Endothelial cell of umbilical vein (primary cell): ENCODE measurements around the gene MFSD1. TPM values are rescaled to one million over a fixed set of nuclear protein-coding genes. Genes with fewer than 3 reads are reported as not detected.

ENCODE experiments used
- BruUV-seq: library from RNA; stranded (reverse); fragments of 400-500 nt; replicated peaks from 2 replicates; lab custom pipeline; 2021; lab: Mats Ljungman, UMichigan
- CTCF ChIA-PET: fragments of 300-600, 350-600 bp; sonication (Branson Sonifier 250); formaldehyde crosslinking; loops from one replicate; lab custom pipeline; 2021; ENCODE audit warnings: antibody characterized with exemption, inconsistent platforms; lab: Charles Lee
- POLR2A ChIA-PET: fragments of 300-600, 350-600 bp; sonication (Branson Sonifier 250); formaldehyde crosslinking; loops from one replicate; lab custom pipeline; 2021; ENCODE audit warnings: antibody characterized with exemption, inconsistent platforms; lab: Charles Lee
- DNase-seq: peaks from one replicate; pipeline ENCODE4 v3.0.0-alpha.2; 2011; ENCODE audit warnings: low read depth, low spot score
- FAIRE-seq: peaks from 2 replicates; lab custom pipeline; 2011; peaks lifted over from hg19 to GRCh38; lab: Jason Lieb, UNC
- H2AFZ ChIP-seq: 2 replicates; pipeline ENCODE4 v1.6.0; 2012; ENCODE audit warnings: low read depth, low read length, control low read depth, inconsistent platforms
- H3K27ac ChIP-seq: 2 replicates; pipeline ENCODE4 v1.5.1; 2011; ENCODE audit warnings: low read depth, mild to moderate bottlenecking, control low read depth, low read length, moderate library complexity; ENCODE audit not compliant: insufficient read depth
- H3K27me3 ChIP-seq, 2 experiments: 2 replicates each; pipeline versions ENCODE4 v1.6.0 to v1.6.1; 2011; ENCODE audit warnings: low read length in 2 of 2, mixed read lengths in 1 of 2; ENCODE audit not compliant: control insufficient read depth in 2 of 2, insufficient read depth in 2 of 2
- H3K36me3 ChIP-seq, 2 experiments: 2 replicates in 1 of 2; 3 replicates in 1 of 2; pipeline ENCODE4 v1.5.1; 2011; ENCODE audit warnings: low read length in 2 of 2, mild to moderate bottlenecking in 1 of 2, moderate library complexity in 1 of 2; ENCODE audit not compliant: control insufficient read depth in 2 of 2, insufficient read depth in 2 of 2; ENCODE audit errors: extremely low read depth in 1 of 2
- H3K4me1 ChIP-seq: 3 replicates; pipeline ENCODE4 v1.5.1; 2011; ENCODE audit warnings: mild to moderate bottlenecking, low read length; ENCODE audit not compliant: control insufficient read depth, insufficient read depth; ENCODE audit errors: extremely low read depth
- H3K4me2 ChIP-seq: 2 replicates; pipeline ENCODE4 v1.6.1; 2011; ENCODE audit warnings: low read length, control low read depth, mixed read lengths; ENCODE audit not compliant: insufficient read depth
- H3K4me3 ChIP-seq, 3 experiments: fragments of 200-600 bp in 1 of 3; sonication (generic), shearing (Covaris generic) in 1 of 3; replicated peaks in 1 of 3; 2 replicates each; pipeline ENCODE4 v1.5.1; 2011 to 2016; ENCODE audit warnings: control low read depth in 3 of 3, low read length in 3 of 3, mild to moderate bottlenecking in 2 of 3, inconsistent platforms in 1 of 3, low read depth in 1 of 3, moderate library complexity in 1 of 3; ENCODE audit not compliant: insufficient read depth in 1 of 3
- H3K79me2 ChIP-seq: 2 replicates; pipeline ENCODE4 v1.6.0; 2012; ENCODE audit warnings: low read length, inconsistent platforms; ENCODE audit not compliant: control insufficient read depth, insufficient read depth
- H3K9ac ChIP-seq: replicated peaks from 2 replicates; pipeline ENCODE3; 2011; ENCODE audit warnings: low read length, control low read depth; ENCODE audit not compliant: insufficient read depth; ENCODE audit errors: extremely low read depth
- H3K9me1 ChIP-seq: replicated peaks from 3 replicates; pipeline ENCODE4 v1.6.0; 2011; ENCODE audit warnings: mild to moderate bottlenecking, low read length; ENCODE audit not compliant: control insufficient read depth, insufficient read depth; ENCODE audit errors: extremely low read depth
- H3K9me3 ChIP-seq: replicated peaks from 2 replicates; pipeline ENCODE4 v1.5.1; 2012; ENCODE audit warnings: low read length, inconsistent platforms; ENCODE audit not compliant: control insufficient read depth, insufficient read depth
- H4K20me1 ChIP-seq: replicated peaks from 2 replicates; pipeline ENCODE3; 2011; ENCODE audit warnings: mild to moderate bottlenecking, low read length; ENCODE audit not compliant: control insufficient read depth, insufficient read depth; ENCODE audit errors: extremely low read depth
- CTCF ChIP-seq, 2 donors: IDR thresholded peaks; 1 replicate in 1 of 2; 2 replicates in 1 of 2; pipeline ENCODE4 v1.5.1; 2011; ENCODE audit warnings: low read length in 2 of 2, mild to moderate bottlenecking in 2 of 2, moderate library complexity in 2 of 2, control low read depth in 1 of 2, inconsistent platforms in 1 of 2, low read depth in 1 of 2; ENCODE audit not compliant: insufficient read depth in 1 of 2; ENCODE audit errors: extremely low read depth in 1 of 2
- EZH2 ChIP-seq: IDR thresholded peaks from 2 replicates; pipeline ENCODE4 v1.6.1; 2012; ENCODE audit warnings: borderline replicate concordance, low read depth, mild to moderate bottlenecking, moderate library complexity, low read length, inconsistent platforms; ENCODE audit not compliant: severe bottlenecking
- FOS ChIP-seq: IDR thresholded peaks from 2 replicates; pipeline ENCODE4 v1.6.1; 2011; ENCODE audit warnings: mild to moderate bottlenecking, low read length, moderate library complexity, borderline replicate concordance; ENCODE audit not compliant: insufficient read depth
- GATA2 ChIP-seq: IDR thresholded peaks from 2 replicates; pipeline ENCODE4 v1.7.0; 2011; ENCODE audit warnings: low read depth, mild to moderate bottlenecking, moderate library complexity, mixed read lengths, low read length; ENCODE audit not compliant: insufficient read length, insufficient read depth
- JUN ChIP-seq: IDR thresholded peaks from 2 replicates; pipeline ENCODE4 v1.6.1; 2011; ENCODE audit warnings: borderline replicate concordance, low read depth; ENCODE audit not compliant: insufficient read length, insufficient read depth
- MAX ChIP-seq: IDR thresholded peaks from 2 replicates; pipeline ENCODE4 v1.6.1; 2011; ENCODE audit not compliant: insufficient read depth, insufficient read length
- MYC ChIP-seq: IDR thresholded peaks from one replicate; pipeline ENCODE4 v1.6.1; 2011; ENCODE audit warnings: mild to moderate bottlenecking, low read depth, low read length
- POLR2A ChIP-seq: IDR thresholded peaks from 2 replicates; pipeline ENCODE4 v1.6.1; 2012; ENCODE audit warnings: low read depth, mild to moderate bottlenecking, control low read depth, low read length
- POLR2AphosphoS5 ChIP-seq: IDR thresholded peaks from 2 replicates; pipeline ENCODE4 v1.6.1; 2012; ENCODE audit warnings: low read depth, mild to moderate bottlenecking, control low read depth, low read length, moderate library complexity; ENCODE audit not compliant: insufficient read depth
- dilution Hi-C: fragments of 300-500 bp; cut with MboI; formaldehyde crosslinking; loops from one replicate; pipeline ENCODE4 v1.15.0; 2019; ENCODE audit warnings: low sequenced_read_pairs; ENCODE audit not compliant: extremely low pct_ligation_motif_present
- intact Hi-C: fragments of 100-400 bp; cut with micrococcal nuclease; formaldehyde crosslinking; loops from one replicate; pipeline ENCODE4 v1.10.0; 2022
- polyA plus RNA-seq, 4 experiments: library from polyadenylated mRNA; depleted of rRNA in 3 of 4; stranded (reverse) in 3 of 4; unstranded in 1 of 4; fragments of >200 nt; gene quantifications; 2 replicates each; pipeline versions ENCODE4 v1.2.1 to v1.2.3, GENCODE V29; 2011 to 2012; ENCODE audit warnings: missing spikeins in 1 of 4
- total RNA-seq: library from RNA; stranded (reverse); gene quantifications from 2 replicates; pipeline ENCODE4 v1.2.3, GENCODE V29; 2021

MFSD1 gene
- total and polyA plus RNA-seq, 2 donors (not counting 3 experiments of a cell fraction or from before 2014, with no cell fraction given), result 38.2 to 65.1 TPM

- Histone ChIP-seq H3K27ac (no peak overlapping the region), H3K9ac (no peak overlapping the region), H3K27me3 (no peaks in the 10 kb centered on the region), H3K79me2 (no peaks in the 10 kb centered on the region), H3K9me3 (no peaks in the 10 kb centered on the region), H3K9me1 (no peaks in the 10 kb centered on the region), H2AFZ (no peak overlapping the region), H3K36me3 (peaks cover 14 to 16% of the 10 kb centered on the region in 2 experiments), H3K4me3 (no peak overlapping the region), H3K4me1 (no peaks in the 10 kb centered on the region), H3K4me2 (no peak overlapping the region), H4K20me1 (no peaks in the 10 kb centered on the region)
- ChIA-PET CTCF (interaction anchor here (0.9 to 1.2 kb wide), 2 partner anchors 9 to 16 kb away, joined by 3 read pairs; no protein-coding TSS in a partner anchor), POLR2A (no interaction called here)
- FAIRE-seq (no peak), DNase-seq (no peak)
- BruUV-seq, result no TSS peak
- dilution Hi-C loops, result no loop called here
- no peak for TF ChIP-seq GATA2
- TF ChIP-seq EZH2, result no peak
- no peak for TF ChIP-seq CTCF (IDR thresholded peaks at IDR 0.05; ENCODE audit: extremely low read depth in 1 of 2, insufficient read depth in 1 of 2, low read depth in 1 of 2, low read length in 2 of 2)
- no peak for TF ChIP-seq MAX
- no peak for TF ChIP-seq FOS
- no peak for TF ChIP-seq POLR2AphosphoS5
- TF ChIP-seq POLR2A, result no peak
- no peak for TF ChIP-seq JUN
- no peak for TF ChIP-seq MYC
- intact Hi-C loops, result no loop called here
These were observed 7.8 kb downstream of the MFSD1 start for GRCh38 chr3:158809642-158810041.
